Adipocyte (in vitro differentiated cells): ENCODE data around the gene IGF1R.
A peak's percentile ranks its signal among the peaks of the same experiment; 100 is the strongest.

Source experiments
- DNase-seq: peaks from one replicate; pipeline ENCODE4 v3.0.0-alpha.2; 2015; ENCODE audit warnings: low read depth
- H3K27me3 ChIP-seq: replicated peaks from 2 replicates; pipeline ENCODE4 v1.7.0; 2013; ENCODE audit warnings: mild to moderate bottlenecking, low read length, moderate library complexity; ENCODE audit not compliant: control insufficient read depth, insufficient read depth
- H3K36me3 ChIP-seq: 2 replicates; pipeline ENCODE4 v1.7.0; 2013; ENCODE audit warnings: low read length, mild to moderate bottlenecking, moderate library complexity; ENCODE audit not compliant: control insufficient read depth, insufficient read depth, severe bottlenecking
- H3K4me1 ChIP-seq: 2 replicates; pipeline ENCODE4 v1.7.0; 2013; ENCODE audit warnings: mild to moderate bottlenecking, low read length, moderate library complexity; ENCODE audit not compliant: control insufficient read depth, insufficient read depth
- H3K4me3 ChIP-seq: 2 replicates; pipeline ENCODE4 v1.7.0; 2013; ENCODE audit warnings: mild to moderate bottlenecking, low read length, moderate library complexity
- H3K9ac ChIP-seq: 2 replicates; pipeline ENCODE4 v1.7.0; 2013; ENCODE audit warnings: mild to moderate bottlenecking, low read length, moderate library complexity
- H3K9me3 ChIP-seq: 2 replicates; pipeline ENCODE4 v1.7.0; 2013; ENCODE audit warnings: mild to moderate bottlenecking, low read length, moderate library complexity; ENCODE audit not compliant: control insufficient read depth

IGF1R gene

GRCh38 chr15:98795980-98796379 is 147.6 kb downstream of the IGF1R start:
- Histone ChIP-seq H3K4me3 (no peak overlapping the region), H3K36me3 (no peaks in the 10 kb centered on the region), H3K4me1 (peaks cover 19% of the 10 kb centered on the region), H3K9me3 (no peaks in the 10 kb centered on the region), H3K27me3 (no peaks in the 10 kb centered on the region), H3K9ac (no peak overlapping the region)
- DNase-seq = no peak

- H3K9me3 ChIP-seq = no peaks in the 10 kb centered on the region
- H3K27me3 ChIP-seq = no peaks in the 10 kb centered on the region
- DNase-seq = no peak
- H3K4me1 ChIP-seq = peaks cover 25% of the 10 kb centered on the region
- H3K9ac ChIP-seq = no peak overlapping the region
- H3K36me3 ChIP-seq = no peaks in the 10 kb centered on the region
- H3K4me3 ChIP-seq = no peak overlapping the region
These were observed 148.5 kb downstream of the IGF1R start for GRCh38 chr15:98796685-98797357.

GRCh38 chr15:98798375-98798893 is 150.1 kb downstream of the IGF1R start:
- Histone ChIP-seq H3K4me1 (peaks cover 25% of the 10 kb centered on the region), H3K4me3 (no peak overlapping the region), H3K9me3 (no peaks in the 10 kb centered on the region), H3K9ac (no peak overlapping the region), H3K27me3 (no peaks in the 10 kb centered on the region), H3K36me3 (no peaks in the 10 kb centered on the region)
- no peak for DNase-seq

- peak; percentile 63 for DNase-seq
- H3K27me3 ChIP-seq = no peaks in the 10 kb centered on the region
- H3K4me1 ChIP-seq = peaks cover 25% of the 10 kb centered on the region
- no peak overlapping the region for H3K9ac ChIP-seq
- no peaks in the 10 kb centered on the region for H3K9me3 ChIP-seq
- no peaks in the 10 kb centered on the region for H3K36me3 ChIP-seq
- peak overlapping the region; percentile 65 for H3K4me3 ChIP-seq
These were observed 151.4 kb downstream of the IGF1R start for GRCh38 chr15:98799461-98800390.

GRCh38 chr15:98800437-98801233 is 152.3 kb downstream of the IGF1R start:
- no peaks in the 10 kb centered on the region for H3K36me3 ChIP-seq
- peak overlapping the region; percentile 65 for H3K4me3 ChIP-seq
- H3K9ac ChIP-seq = peak overlapping the region; percentile 27
- DNase-seq = peak; percentile 96
- peaks cover 25% of the 10 kb centered on the region for H3K4me1 ChIP-seq
- no peaks in the 10 kb centered on the region for H3K9me3 ChIP-seq
- H3K27me3 ChIP-seq = no peaks in the 10 kb centered on the region

- Histone ChIP-seq H3K36me3 (no peaks in the 10 kb centered on the region), H3K4me1 (peaks cover 25% of the 10 kb centered on the region), H3K9ac (peak overlapping the region; percentile 27), H3K4me3 (peak overlapping the region; percentile 65), H3K27me3 (no peaks in the 10 kb centered on the region), H3K9me3 (no peaks in the 10 kb centered on the region)
- DNase-seq = no peak
These were observed 152.9 kb downstream of the IGF1R start for GRCh38 chr15:98801234-98801561.

- Histone ChIP-seq H3K9ac (no peak overlapping the region), H3K36me3 (no peaks in the 10 kb centered on the region), H3K4me1 (peaks cover 28% of the 10 kb centered on the region), H3K27me3 (no peaks in the 10 kb centered on the region), H3K9me3 (no peaks in the 10 kb centered on the region), H3K4me3 (no peak overlapping the region)
- DNase-seq = no peak
These were observed 153.8 kb downstream of the IGF1R start for GRCh38 chr15:98802187-98802586.

- H3K4me1 ChIP-seq = peaks cover 37% of the 10 kb centered on the region
- no peak overlapping the region for H3K4me3 ChIP-seq
- no peak overlapping the region for H3K9ac ChIP-seq
- no peaks in the 10 kb centered on the region for H3K36me3 ChIP-seq
- no peaks in the 10 kb centered on the region for H3K27me3 ChIP-seq
- no peak for DNase-seq
- H3K9me3 ChIP-seq = no peaks in the 10 kb centered on the region
These were observed 155.1 kb downstream of the IGF1R start for GRCh38 chr15:98803228-98804056.

- H3K9me3 ChIP-seq = no peaks in the 10 kb centered on the region
- DNase-seq = peak; percentile 30
- peaks cover 34% of the 10 kb centered on the region for H3K4me1 ChIP-seq
- no peak overlapping the region for H3K9ac ChIP-seq
- no peaks in the 10 kb centered on the region for H3K27me3 ChIP-seq
- H3K36me3 ChIP-seq = no peaks in the 10 kb centered on the region
- no peak overlapping the region for H3K4me3 ChIP-seq
These were observed 155.7 kb downstream of the IGF1R start for GRCh38 chr15:98804057-98804380.

GRCh38 chr15:98805434-98806274 is 157.3 kb downstream of the IGF1R start:
- DNase-seq = no peak
- Histone ChIP-seq H3K9ac (no peak overlapping the region), H3K9me3 (no peaks in the 10 kb centered on the region), H3K36me3 (no peaks in the 10 kb centered on the region), H3K4me3 (no peak overlapping the region), H3K27me3 (no peaks in the 10 kb centered on the region), H3K4me1 (peaks cover 20% of the 10 kb centered on the region)
